HTERT RPE-1 (cell line): ENCODE results near the gene CAPN3.

ENCODE experiments used
- in situ Hi-C: fragments of 300-500 bp; cut with MboI; formaldehyde crosslinking; loops from 4 replicates; pipeline ENCODE4 v1.14.3; 2020; ENCODE audit warnings: low sequenced_read_pairs

CAPN3 gene

DNA sequence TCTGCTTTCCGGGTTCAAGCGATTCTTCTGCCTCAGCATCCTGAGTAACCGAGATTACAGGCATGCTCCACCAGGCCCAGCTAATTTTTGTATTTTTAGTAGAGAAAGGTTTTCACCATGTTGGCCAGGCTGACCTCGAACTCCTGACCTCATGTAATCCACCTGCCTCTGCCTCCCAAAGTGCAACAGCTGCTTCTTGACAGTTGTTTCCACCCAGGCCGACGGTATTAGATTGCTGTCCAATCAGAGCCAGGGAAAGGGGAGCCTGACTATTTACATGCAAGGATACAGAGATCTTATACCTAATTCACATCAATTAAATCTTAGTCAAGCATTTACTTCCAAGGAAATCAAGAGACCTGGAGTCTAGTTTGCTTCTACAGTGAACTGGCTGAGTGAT is 4.0 kb upstream of the CAPN3 start:
- in situ Hi-C loops = no loop called here

DNA sequence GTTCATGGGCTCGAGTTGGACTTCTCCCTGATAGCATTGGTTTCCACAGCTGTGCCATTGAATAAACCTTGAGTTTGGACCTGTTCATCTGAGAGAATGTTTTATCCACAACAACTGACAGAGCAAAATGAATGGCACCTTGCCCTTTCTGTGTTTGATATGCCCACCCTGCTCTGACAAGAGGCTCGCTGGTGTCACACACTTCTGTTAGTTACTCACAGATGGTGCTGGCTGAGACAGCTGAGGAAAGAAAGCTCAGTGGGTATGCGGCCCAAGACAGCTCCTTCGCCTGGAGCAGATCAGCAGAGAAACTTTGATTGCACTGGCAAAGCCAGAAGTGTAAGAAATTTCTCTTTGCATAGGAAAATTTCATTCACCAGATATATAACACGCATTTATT is 2.5 kb upstream of the CAPN3 start:
- in situ Hi-C loops = no loop called here

GRCh38 chr15:42358141-42358540 is 1.2 kb upstream of the CAPN3 start:
- in situ Hi-C loops = no loop called here

GRCh38 chr15:42359985-42360384 is 684 bp downstream of the CAPN3 start:
- in situ Hi-C loops = no loop called here

- in situ Hi-C loops = no loop called here
Observed at GRCh38 chr15:42360535-42361112, 1.3 kb downstream of the CAPN3 start.

DNA sequence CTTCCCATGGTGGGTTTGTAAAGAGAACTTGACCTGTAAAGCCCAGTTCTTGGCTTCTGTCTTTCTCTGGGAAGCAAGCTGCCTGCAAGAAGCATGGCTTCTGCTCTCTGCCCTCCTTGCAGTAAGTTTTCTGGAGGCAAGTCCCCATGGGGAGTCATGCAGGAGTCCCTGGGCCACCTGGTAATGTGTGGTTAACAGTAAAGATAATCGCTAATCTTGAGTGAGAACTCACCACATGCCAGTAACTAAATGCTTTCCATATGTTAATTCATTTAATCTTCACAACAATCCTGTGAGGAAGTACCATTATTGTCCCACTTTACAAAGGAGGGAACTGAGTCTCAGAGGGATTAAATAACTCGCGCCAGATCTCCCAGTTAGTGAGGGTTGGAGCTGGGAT is 4.2 kb downstream of the CAPN3 start:
- in situ Hi-C loops = no loop called here

GRCh38 chr15:42363942-42364341 is 4.6 kb downstream of the CAPN3 start:
- in situ Hi-C loops = no loop called here

DNA sequence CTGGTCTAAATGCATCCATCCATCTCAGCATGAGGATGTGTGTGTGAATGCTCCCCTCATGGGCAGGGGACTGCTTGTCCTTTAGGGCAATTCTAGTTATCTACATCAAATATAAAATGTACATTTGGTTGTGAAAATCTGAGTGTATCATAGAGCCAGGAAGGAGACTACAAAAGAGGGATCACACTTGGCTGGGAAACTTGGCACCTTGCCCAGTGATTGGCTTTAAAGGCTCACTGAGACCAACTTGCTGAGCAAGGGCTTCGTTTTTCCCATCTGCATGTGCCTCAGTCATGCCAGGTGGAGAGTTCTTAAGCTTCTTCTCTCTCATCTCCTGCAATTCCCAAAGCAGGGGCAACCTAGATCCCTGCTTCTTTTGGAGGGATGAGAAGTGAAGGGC is 5.2 kb downstream of the CAPN3 start:
- in situ Hi-C loops = no loop called here

DNA sequence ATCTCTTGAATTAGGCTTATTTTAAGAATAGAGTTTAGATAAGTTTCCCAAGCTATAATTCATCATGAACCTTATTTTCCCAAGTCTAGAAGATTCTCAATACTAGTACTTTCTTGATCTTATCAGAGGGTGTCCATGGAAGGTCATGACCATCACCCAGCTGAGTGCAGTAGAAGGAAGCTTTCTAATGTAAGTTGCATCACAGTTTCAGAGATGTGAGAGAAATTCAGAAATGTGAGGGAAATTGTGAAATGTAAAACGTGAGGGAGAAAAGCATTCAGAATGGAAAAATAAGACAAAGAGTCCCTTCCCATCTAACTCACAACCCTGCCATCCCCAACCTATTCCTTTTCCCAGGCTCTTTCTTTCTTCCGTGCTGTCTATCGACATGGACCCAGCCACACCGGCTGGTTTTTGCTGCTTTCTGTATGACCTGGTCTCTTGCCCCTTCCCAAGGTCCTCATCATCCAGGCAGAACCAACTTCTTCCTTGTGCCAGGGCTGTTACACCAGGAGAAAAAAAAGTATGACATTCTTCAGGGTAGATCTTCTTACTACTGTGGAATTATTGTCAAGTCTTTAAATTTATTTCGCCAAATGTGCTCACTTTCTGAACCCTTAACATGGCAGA is 6.7 kb downstream of the CAPN3 start:
- in situ Hi-C loops = no loop called here

GRCh38 chr15:42367041-42367440 is 7.7 kb downstream of the CAPN3 start:
- in situ Hi-C loops = no loop called here

GRCh38 chr15:42368096-42368495 is 8.8 kb downstream of the CAPN3 start:
- in situ Hi-C loops = no loop called here

DNA sequence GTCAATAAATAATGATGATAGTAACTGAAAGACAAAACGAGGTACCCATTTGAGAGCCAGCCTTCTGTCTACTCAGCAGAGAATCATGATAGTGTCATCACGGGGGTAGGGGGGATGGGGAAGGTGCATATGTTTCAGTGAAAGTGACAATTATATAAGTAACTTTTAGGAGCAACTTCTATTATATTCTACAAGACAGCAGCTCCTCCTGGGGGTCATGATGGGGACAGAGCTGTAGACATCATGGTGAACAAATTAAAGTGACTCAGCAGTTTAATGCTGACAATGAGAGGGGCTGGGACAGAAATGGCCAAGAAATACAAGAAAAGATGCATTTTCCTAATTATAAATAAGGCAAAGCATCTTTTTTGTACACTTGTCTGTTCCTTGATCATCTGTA is 11.8 kb downstream of the CAPN3 start:
- in situ Hi-C loops = no loop called here

- in situ Hi-C loops = no loop called here
Observed at GRCh38 chr15:42373274-42373673, 14.0 kb downstream of the CAPN3 start.

- in situ Hi-C loops = no loop called here
Observed at GRCh38 chr15:42373936-42374335, 14.6 kb downstream of the CAPN3 start.

DNA sequence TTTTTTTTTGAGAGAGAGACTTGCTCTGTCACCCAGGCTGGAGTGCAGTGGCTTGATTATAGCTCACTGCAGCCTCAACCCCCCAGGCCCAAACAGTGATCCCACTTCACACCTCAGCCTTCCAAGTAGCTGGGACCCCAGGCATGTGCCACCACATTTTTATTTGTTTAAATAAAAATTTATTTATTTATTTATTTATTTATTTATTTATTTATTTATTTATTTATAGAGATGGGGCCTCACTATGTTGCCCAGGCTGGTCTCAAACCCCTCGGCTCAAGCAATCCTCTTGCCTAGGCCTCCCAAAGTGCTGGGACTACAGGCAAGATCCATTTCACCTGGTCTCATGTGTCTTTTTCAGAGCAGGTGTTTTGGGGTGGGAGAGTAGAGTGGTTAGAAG is 15.5 kb downstream of the CAPN3 start:
- in situ Hi-C loops = no loop called here

DNA sequence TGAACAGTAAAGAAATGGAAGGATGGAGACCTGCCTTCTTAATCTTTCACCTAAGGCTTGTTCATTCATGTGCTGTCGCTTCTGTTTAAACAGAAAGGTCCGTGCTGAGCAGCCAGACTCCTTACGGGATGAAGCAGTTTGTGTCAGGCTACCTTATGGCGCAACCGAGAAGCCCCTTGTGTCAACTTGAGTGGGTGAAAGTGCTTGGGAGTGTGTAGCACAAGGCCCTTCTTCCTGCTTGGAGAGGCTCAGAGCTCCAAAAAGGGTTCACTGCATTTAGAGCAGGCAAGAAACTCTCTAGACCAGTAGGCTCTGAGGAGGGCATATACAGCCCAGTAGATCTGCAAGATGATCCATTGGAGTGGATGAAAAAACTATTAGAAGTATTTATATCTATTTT is 16.0 kb downstream of the CAPN3 start:
- in situ Hi-C loops = no loop called here

GRCh38 chr15:42375941-42376340 is 16.6 kb downstream of the CAPN3 start:
- in situ Hi-C loops = no loop called here

DNA sequence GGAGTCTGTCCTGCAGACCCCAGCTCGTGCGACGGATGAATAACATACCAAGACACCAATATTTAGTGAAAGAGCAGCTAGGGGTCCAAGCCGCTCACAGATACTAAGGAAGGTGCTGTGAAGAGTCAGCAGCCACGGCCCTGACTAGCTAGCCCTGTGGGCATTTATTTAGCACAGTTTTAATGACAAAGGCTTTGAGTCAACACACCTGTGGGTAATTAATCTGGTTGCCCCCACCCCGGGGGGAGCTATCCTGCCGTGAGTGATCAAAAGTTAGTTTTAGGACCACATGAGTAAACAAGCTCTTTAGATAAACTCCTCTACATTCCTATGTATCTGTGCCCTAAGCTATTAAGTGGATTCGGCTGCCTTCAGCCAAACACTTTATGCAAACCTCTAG is 18.7 kb downstream of the CAPN3 start:
- in situ Hi-C loops = no loop called here

DNA sequence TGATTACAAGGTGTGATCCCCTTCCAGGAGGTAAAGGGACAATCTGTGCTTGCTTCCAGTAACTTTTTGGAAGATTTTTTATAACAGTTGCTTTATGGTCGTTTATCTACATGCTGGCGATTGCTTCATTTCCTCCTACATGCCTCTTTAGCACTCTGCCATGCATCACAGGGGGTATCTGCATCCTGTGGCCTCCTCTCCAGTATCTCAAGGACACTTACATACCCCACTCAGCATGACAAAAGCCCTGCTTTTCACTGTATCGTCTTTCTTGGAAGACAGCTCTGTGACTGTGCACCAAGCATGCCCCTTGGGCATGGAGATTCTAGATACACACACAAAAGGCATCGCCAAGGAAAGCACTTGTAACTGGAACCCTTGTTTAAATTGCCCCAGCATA is 25.3 kb downstream of the CAPN3 start:
- in situ Hi-C loops = no loop called here

- in situ Hi-C loops = no loop called here
Observed at GRCh38 chr15:42385206-42385979, 26.1 kb downstream of the CAPN3 start.

DNA sequence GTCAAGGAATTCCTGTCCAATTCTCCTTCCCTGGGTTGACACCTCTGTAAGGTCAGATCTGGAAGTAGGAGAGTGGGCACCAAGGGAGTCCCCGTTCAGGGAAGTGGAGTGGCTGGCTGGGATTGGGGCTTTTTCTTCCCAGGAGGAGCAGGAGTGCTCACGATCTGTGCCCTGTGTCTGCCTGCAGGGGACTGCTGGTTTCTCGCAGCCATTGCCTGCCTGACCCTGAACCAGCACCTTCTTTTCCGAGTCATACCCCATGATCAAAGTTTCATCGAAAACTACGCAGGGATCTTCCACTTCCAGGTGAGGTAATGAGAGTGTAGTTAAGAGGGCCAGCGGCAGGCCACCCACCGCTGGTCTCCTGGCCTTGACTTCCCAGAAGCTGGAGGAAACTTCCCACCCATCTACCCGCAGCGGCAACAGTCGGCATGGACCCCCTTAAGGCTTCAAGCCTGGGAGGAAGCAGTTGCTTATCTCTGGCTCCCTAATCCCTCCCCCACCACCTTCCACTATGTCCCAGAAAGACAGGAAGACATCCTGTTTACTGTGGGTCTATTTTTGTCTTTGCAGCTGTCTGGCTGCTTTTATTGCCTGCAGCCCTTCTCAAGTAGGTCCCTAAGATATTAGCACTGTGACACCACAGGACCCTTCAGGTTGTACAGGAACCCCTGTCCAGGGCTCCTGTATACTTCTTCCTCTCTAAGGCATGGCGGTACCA is 26.8 kb downstream of the CAPN3 start:
- in situ Hi-C loops = no loop called here

DNA sequence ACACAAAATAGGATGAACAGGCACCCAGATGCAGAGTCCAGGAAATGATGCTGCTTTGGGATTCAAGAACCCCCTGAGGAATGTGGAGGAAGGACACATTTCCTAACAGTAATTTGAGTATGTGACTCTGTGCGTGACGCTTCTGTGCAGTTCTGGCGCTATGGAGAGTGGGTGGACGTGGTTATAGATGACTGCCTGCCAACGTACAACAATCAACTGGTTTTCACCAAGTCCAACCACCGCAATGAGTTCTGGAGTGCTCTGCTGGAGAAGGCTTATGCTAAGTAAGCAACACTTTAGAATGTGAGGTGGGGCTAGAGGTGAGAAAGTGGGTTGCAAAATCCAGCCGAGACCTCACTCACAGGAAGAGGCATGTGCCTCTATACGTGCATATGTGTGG is 28.3 kb downstream of the CAPN3 start:
- in situ Hi-C loops = no loop called here
